ENCODE measurements around the gene ZNF680. TPM values are rescaled to one million over a fixed set of nuclear protein-coding genes. Genes with fewer than 3 reads are reported as not detected.

The ZNF680 gene
- total RNA-seq, 4 donors from 2014 or later = 5.5 to 10.3 (median 7.4) TPM

- intact Hi-C loops (cut with DNase I) = no loop called here
- no peak for DNase-seq
- H3K4me1 ChIP-seq = no peaks in the 10 kb centered on the region
- H3K27me3 ChIP-seq = no peaks in the 10 kb centered on the region
- H3K27ac ChIP-seq = no peak overlapping the region
- peak overlapping the region in 2 of 4 donors; percentile 22 to 27 for H3K4me3 ChIP-seq
- peaks cover 0 to 50% (median 3%) of the 10 kb centered on the region in 3 donors for H3K9me3 ChIP-seq
- no peaks in the 10 kb centered on the region for H3K36me3 ChIP-seq
- 10 to 37% methylated on average over 5 to 9 of the region's 26 CpGs for WGBS, 2 donors
- TF ChIP-seq POLR2A (IDR thresholded peaks at IDR 0.05) (no peak), CTCF (IDR thresholded peaks at IDR 0.05) (no peak)
Observed at GRCh38 chr7:64494912-64495461, 67.9 kb downstream of the ZNF680 start.

- 11 to 17% methylated on average over 1 of the region's 1 CpG for WGBS, 2 donors
- no peak for TF ChIP-seq CTCF (IDR thresholded peaks at IDR 0.05)
- no peak for TF ChIP-seq POLR2A (IDR thresholded peaks at IDR 0.05)
- Histone ChIP-seq H3K4me1 (no peaks in the 10 kb centered on the region), H3K27me3 (no peaks in the 10 kb centered on the region), H3K27ac (no peak overlapping the region), H3K4me3 (no peak overlapping the region), H3K36me3 (no peaks in the 10 kb centered on the region), H3K9me3 (peaks cover 0 to 22% (median 5%) of the 10 kb centered on the region in 3 donors)
- no peak for DNase-seq
- intact Hi-C loops (cut with DNase I) = no loop called here
Observed at GRCh38 chr7:64485623-64486022, 77.2 kb downstream of the ZNF680 start.

Other genes starting within 250 kb of the ZNF680 start
- gene ZNF736, start 249.1 kb downstream of the ZNF680 start, total RNA-seq = 10 to 100 TPM in 1 of 4 donors, 1 to 10 TPM in 3; 2.3 to 10.9 (median 4.2) TPM
- gene ZNF107, start 103.1 kb upstream of the ZNF680 start, total RNA-seq = 1 to 10 TPM; 3.3 to 6.5 (median 4.6) TPM
- 10 to 100 TPM in 3 of 4 donors, 1 to 10 TPM in 1; 7.2 to 14.0 (median 12.1) TPM for gene ZNF138, start 231.4 kb upstream of the ZNF680 start, total RNA-seq